Gastrocnemius medialis (tissue), 4 donors: ENCODE results near the gene SYNGR1. TPM values are rescaled to one million over a fixed set of nuclear protein-coding genes. Genes with fewer than 3 reads are reported as not detected.

Experiments
- ATAC-seq, 2 donors: fragments of 150-250 bp; one replicate each; pipeline ENCODE4 v1.9.1; 2016
- DNase-seq, 2 donors: peaks; one replicate each; pipeline ENCODE4 v3.0.0-alpha.2; 2019
- H3K27ac ChIP-seq, 4 donors: fragments of 200-600 bp; sonication (generic); 1 replicate in 1 of 4; 2 replicates in 3 of 4; pipeline ENCODE4 v1.5.1; 2016 to 2018; ENCODE audit warnings: mild to moderate bottlenecking in 2 of 4, moderate library complexity in 1 of 4
- H3K27me3 ChIP-seq, 3 donors: fragments of 200-600 bp; sonication (generic) in 2 of 3; 1 replicate in 1 of 3; 2 replicates in 2 of 3; pipeline versions ENCODE4 v1.5.1 to v1.6.0; 2016 to 2019; ENCODE audit warnings: mild to moderate bottlenecking in 1 of 3, moderate library complexity in 1 of 3
- H3K36me3 ChIP-seq, 2 donors: fragments of 200-600 bp; sonication (generic) in 1 of 2; one replicate each; pipeline ENCODE4 v1.5.1; 2017 to 2018
- H3K4me1 ChIP-seq, 2 donors: fragments of 200-600 bp; sonication (generic) in 1 of 2; one replicate each; pipeline ENCODE4 v1.5.1; 2016 to 2017; ENCODE audit warnings: mild to moderate bottlenecking in 2 of 2
- H3K4me3 ChIP-seq, 4 donors: fragments of 200-600 bp; sonication (generic) in 3 of 4; 1 replicate in 1 of 4; 2 replicates in 3 of 4; pipeline ENCODE4 v1.5.1; 2016 to 2019; ENCODE audit warnings: mild to moderate bottlenecking in 2 of 4
- H3K9me3 ChIP-seq, 3 donors: fragments of 200-600 bp; sonication (generic) in 2 of 3; 1 replicate in 1 of 3; 2 replicates in 2 of 3; pipeline ENCODE4 v1.5.1; 2016 to 2019
- POLR2A ChIP-seq, 2 donors: fragments of 450-650 bp; IDR thresholded peaks; one replicate each; pipeline ENCODE4 v1.6.1; 2017; ENCODE audit warnings: antibody characterized with exemption in 2 of 2, mild to moderate bottlenecking in 2 of 2, moderate library complexity in 2 of 2
- in situ Hi-C, 4 donors: fragments of 200-750 bp; cut with MboI; loops; one replicate each; pipeline versions ENCODE4 v1.15.0 to v1.8.0; 2017; ENCODE audit warnings: low sequenced_read_pairs in 4 of 4
- intact Hi-C: fragments of 100-400 bp; cut with DNase I; formaldehyde crosslinking; loops from one replicate; pipeline ENCODE4 v1.15.1; 2023; ENCODE audit warnings: low total_unique reads
- total RNA-seq, 4 donors: library from RNA; depleted of rRNA; stranded (reverse); fragments of >200 nt; gene quantifications; one replicate each; pipeline versions ENCODE4 v1.1.0 to v1.2.3, GENCODE V29; 2016
- TF ChIP-seq, protein P1 (sequence below), 5 experiments: fragments of 450-650 bp in 3 of 5; fragments of 200-600 bp in 2 of 5; sonication (generic) in 2 of 5; IDR thresholded peaks in 4 of 5; conservative IDR thresholded peaks in 1 of 5; 1 replicate in 4 of 5; 2 replicates in 1 of 5; pipeline ENCODE4 v1.5.1; 2016 to 2019; ENCODE audit warnings: antibody characterized with exemption in 5 of 5, mild to moderate bottlenecking in 3 of 5, moderate library complexity in 3 of 5

Gene SYNGR1
- total RNA-seq, 4 donors from 2014 or later = 2.8 to 17.2 (median 9.7) TPM

DNA sequence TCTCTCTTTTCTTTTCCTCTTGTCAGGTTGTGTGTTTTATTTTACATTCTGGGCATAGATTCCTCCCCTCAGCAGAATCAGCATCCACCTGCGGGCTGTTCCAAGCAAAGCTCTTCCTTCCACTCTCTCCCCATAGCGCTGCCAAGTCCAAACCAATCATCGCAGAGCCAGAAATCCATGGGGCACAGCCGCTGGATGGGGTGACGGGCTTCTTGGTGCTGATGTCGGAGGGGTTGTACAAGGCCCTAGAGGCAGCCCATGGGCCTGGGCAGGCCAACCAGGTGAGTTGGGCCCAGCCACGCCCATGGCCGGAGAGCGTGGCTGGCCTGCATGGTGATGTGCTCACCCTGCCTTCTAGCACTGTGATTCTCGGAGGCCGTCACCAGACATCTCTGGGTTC is 71.9 kb downstream of the SYNGR1 start:
- ATAC-seq (no peak), DNase-seq (no peak)
- in situ Hi-C loops = no loop called here

DNA sequence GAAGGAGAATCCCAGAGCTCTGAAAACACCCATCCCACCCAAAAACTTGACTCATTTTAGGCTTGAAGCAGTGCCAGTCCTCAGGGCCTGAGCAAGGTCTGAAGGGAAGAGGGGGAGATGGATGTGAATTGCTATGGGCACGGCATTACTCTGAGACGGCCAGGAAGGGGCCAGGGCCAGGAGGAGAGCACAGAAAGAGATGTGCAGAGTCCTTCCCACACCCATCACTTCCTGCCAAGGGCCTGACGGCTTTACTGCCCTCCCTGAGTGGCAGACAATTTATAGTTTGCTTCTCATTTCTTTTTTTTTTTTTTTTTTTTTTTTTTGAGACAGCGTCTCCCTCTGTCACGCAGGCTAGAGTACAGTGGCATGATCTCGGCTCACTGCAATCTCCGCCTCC is 72.3 kb downstream of the SYNGR1 start:
- no peaks in the 10 kb centered on the region for H3K27me3 ChIP-seq
- H3K9me3 ChIP-seq = no peaks in the 10 kb centered on the region
- peaks cover 0 to 77% of the 10 kb centered on the region in 2 donors for H3K36me3 ChIP-seq
- no peak overlapping the region for H3K4me3 ChIP-seq
- DNase-seq (no peak), ATAC-seq (no peak)
- H3K4me1 ChIP-seq = no peaks in the 10 kb centered on the region
- in situ Hi-C loops = no loop called here
- TF ChIP-seq POLR2A (IDR thresholded peaks at IDR 0.05) = no peak
- TF ChIP-seq, protein P1, sequence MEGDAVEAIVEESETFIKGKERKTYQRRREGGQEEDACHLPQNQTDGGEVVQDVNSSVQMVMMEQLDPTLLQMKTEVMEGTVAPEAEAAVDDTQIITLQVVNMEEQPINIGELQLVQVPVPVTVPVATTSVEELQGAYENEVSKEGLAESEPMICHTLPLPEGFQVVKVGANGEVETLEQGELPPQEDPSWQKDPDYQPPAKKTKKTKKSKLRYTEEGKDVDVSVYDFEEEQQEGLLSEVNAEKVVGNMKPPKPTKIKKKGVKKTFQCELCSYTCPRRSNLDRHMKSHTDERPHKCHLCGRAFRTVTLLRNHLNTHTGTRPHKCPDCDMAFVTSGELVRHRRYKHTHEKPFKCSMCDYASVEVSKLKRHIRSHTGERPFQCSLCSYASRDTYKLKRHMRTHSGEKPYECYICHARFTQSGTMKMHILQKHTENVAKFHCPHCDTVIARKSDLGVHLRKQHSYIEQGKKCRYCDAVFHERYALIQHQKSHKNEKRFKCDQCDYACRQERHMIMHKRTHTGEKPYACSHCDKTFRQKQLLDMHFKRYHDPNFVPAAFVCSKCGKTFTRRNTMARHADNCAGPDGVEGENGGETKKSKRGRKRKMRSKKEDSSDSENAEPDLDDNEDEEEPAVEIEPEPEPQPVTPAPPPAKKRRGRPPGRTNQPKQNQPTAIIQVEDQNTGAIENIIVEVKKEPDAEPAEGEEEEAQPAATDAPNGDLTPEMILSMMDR (IDR thresholded peaks at IDR 0.05 in 4 of 5, conservative IDR thresholded peaks at IDR 0.05 in 1 of 5) = no peak
- no peak overlapping the region for H3K27ac ChIP-seq
- intact Hi-C loops = no loop called here

More for the DNA sequence above, 71.9 kb downstream of the SYNGR1 start:
- intact Hi-C loops = no loop called here
- Histone ChIP-seq H3K36me3 (peaks cover 0 to 77% of the 10 kb centered on the region in 2 donors), H3K4me1 (peaks cover 0 to 1% of the 10 kb centered on the region in 2 donors), H3K9me3 (no peaks in the 10 kb centered on the region), H3K4me3 (no peak overlapping the region), H3K27me3 (no peaks in the 10 kb centered on the region), H3K27ac (no peak overlapping the region)
- TF ChIP-seq, protein P1 (IDR thresholded peaks at IDR 0.05 in 4 of 5, conservative IDR thresholded peaks at IDR 0.05 in 1 of 5) = no peak
- TF ChIP-seq POLR2A (IDR thresholded peaks at IDR 0.05) = no peak

DNA sequence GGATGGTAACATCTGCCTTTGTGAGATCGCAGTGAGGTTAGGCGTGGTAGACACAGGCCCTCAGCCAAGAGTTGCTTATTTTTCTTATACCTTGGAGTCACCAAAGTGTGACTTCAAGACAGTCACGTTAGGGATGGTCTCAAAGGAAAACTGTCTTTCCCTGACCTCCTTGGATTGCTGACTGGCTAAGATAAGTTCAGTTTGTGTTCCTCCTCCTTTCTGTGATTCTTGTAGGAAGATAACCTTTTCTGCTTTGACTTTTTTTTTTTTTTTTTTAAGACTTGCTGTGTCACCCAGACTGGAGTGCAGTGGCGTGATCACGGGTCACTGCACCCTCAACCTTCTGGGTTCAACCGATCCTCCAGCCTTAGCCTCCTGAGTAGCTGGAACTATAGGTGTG is 72.9 kb downstream of the SYNGR1 start:
- ATAC-seq (no peak), DNase-seq (no peak)
- H3K27ac ChIP-seq = no peak overlapping the region
- intact Hi-C loops = no loop called here
- in situ Hi-C loops = no loop called here
- H3K4me3 ChIP-seq = no peak overlapping the region
- no peaks in the 10 kb centered on the region for H3K4me1 ChIP-seq
- H3K36me3 ChIP-seq = peaks cover 0 to 76% of the 10 kb centered on the region in 2 donors
- TF ChIP-seq, protein P1 (IDR thresholded peaks at IDR 0.05 in 4 of 5, conservative IDR thresholded peaks at IDR 0.05 in 1 of 5) = no peak
- TF ChIP-seq POLR2A (IDR thresholded peaks at IDR 0.05) = no peak
- no peaks in the 10 kb centered on the region for H3K27me3 ChIP-seq
- H3K9me3 ChIP-seq = no peaks in the 10 kb centered on the region

DNA sequence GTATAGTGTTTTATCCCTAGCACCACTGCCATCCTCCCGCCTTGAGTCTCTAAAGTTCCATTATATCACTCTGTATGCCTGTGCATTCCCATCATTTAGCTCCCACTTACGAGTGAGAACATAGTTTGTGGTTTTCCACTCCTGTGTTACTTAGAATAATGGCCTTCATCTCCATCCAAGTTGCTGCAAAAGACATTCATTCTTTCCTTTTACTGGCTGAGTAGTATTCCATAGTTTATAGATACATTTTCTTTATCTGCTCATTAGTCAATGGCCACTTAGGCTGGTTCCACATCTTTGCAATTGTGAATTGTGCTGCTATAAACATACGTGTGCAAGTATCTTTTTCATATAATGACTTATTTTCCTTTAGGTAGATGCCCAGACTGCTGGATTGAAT is 74.2 kb downstream of the SYNGR1 start:
- H3K4me3 ChIP-seq = no peak overlapping the region
- intact Hi-C loops (no loop called here), in situ Hi-C loops (no loop called here)
- TF ChIP-seq, protein P1 (IDR thresholded peaks at IDR 0.05 in 4 of 5, conservative IDR thresholded peaks at IDR 0.05 in 1 of 5) = no peak
- no peak for TF ChIP-seq POLR2A (IDR thresholded peaks at IDR 0.05)
- H3K27me3 ChIP-seq = no peaks in the 10 kb centered on the region
- H3K9me3 ChIP-seq = no peaks in the 10 kb centered on the region
- no peaks in the 10 kb centered on the region for H3K4me1 ChIP-seq
- H3K27ac ChIP-seq = no peak overlapping the region
- DNase-seq (no peak), ATAC-seq (no peak)
- peaks cover 0 to 76% of the 10 kb centered on the region in 2 donors for H3K36me3 ChIP-seq

DNA sequence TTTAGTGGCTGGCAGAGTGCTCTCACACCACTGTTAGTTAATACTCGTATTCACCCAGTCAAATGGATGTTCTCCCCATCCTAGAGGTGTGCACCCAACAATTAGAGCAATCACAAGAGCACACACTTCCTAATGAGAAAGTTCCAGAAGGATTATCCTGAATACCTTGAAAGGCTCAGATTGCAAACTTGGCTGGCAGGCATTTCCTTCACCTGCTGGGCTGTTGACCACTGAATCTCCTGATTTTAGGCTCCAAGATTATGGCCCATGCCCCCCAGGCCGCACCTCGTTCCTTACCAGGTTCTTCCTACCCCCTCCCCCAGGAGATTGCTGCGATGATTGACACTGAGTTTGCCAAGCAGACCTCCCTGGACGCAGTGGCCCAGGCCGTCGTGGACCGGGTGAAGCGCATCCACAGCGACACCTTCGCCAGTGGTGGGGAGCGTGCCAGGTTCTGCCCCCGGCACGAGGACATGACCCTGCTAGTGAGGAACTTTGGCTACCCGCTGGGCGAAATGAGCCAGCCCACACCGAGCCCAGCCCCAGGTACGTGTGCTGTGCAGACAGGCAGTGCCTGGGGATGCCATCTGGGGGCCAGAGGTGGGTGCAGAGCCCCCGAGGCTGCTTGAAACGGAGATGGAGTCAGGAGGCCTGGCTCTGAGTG is 76.7 kb downstream of the SYNGR1 start:
- DNase-seq = no peak
- Histone ChIP-seq H3K27me3 (no peaks in the 10 kb centered on the region), H3K27ac (no peak overlapping the region), H3K9me3 (no peaks in the 10 kb centered on the region), H3K4me1 (peaks cover 9 to 11% of the 10 kb centered on the region in 2 donors), H3K4me3 (no peak overlapping the region), H3K36me3 (peaks cover 0 to 71% of the 10 kb centered on the region in 2 donors)
- intact Hi-C loops = no loop called here
- ATAC-seq = no peak
- TF ChIP-seq POLR2A (IDR thresholded peaks at IDR 0.05) = no peak
- in situ Hi-C loops = no loop called here
